HG03108 (cell line): ENCODE data around the gene MISP.

Source experiments
- ATAC-seq: cut with Tn5 transposase; IDR thresholded peaks from one replicate; pipeline ENCODE4 v1.9.1; 2021; ENCODE audit warnings: moderate library complexity; ENCODE audit not compliant: unreplicated experiment

The MISP gene

DNA sequence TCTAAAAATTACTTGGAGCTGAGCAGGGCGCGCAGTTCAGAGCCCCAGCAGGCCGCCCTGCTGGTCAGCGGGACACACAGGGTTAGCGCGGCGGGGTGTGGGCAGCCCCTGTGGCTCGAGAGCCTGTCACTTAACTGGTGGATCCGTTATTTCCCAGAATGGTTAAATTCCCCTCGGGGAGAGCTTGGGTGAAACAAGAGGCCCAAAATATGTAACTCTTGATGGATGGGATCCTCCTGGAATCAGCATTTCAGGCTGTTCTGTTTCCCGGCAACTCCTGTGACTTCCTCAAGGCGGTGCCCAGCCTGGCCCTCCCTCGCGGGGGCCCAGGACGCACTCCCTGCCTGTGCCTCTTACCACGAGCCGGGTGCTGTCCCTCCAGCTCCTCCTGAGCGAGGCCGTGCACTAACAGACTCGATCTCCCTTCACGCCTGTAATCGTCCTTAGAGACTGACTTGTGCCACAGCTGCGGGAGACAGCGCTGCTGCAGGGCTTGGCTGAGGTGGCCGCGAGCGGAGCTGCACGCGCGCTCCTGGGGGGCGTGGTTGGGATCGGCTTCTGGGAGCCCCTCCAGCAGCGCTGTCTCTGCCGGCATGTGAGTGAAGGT, 56.0 kb downstream of the MISP start:
- ATAC-seq = no peak

DNA sequence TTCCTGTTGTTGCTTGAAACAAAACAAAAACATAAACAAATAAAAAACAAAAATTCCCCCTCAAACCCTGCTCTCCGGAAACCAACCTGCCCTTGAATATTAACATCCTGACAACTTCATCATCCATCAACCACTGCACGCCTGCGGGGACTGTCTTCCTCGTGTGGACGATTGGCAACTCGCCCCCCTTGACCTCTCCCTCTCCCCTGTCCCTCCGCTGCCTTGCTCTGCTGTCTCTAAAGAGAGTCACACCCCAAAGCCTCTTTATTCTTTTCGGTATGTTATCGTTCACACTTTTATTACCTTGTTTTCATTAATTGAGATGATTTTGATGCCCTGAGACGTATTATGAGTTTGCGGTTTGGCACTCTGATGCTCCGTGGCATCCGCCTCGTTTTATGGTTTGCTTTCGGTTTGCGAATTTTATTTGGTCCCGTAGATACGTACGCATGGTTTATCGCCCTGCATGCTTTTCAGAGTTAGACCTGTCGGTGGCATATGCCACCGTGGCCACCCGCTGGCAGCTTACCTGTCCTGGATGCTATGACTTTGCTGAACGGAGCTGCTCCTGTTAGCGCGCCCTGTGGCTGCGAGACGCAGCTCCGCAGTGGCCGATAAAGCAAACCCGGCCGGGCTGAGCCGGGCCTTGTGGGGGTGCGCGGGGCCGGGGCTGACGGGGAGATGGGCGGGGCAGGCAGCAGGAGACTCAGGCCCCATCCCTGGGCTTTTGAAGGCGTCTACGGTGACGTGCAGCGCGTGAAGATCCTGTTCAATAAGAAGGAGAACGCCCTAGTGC, 56.9 kb downstream of the MISP start:
- no peak for ATAC-seq

GRCh38 chr19:808423-808775, 57.5 kb downstream of the MISP start:
- no peak for ATAC-seq

- ATAC-seq = no peak
These were observed 59.4 kb downstream of the MISP start for GRCh38 chr19:810077-810855.

- ATAC-seq = no peak
These were observed 60.1 kb downstream of the MISP start for GRCh38 chr19:810883-811489.

GRCh38 chr19:811506-812048, 60.7 kb downstream of the MISP start:
- no peak for ATAC-seq

GRCh38 chr19:812049-812746, 61.3 kb downstream of the MISP start:
- no peak for ATAC-seq

- ATAC-seq = no peak
These were observed 61.9 kb downstream of the MISP start for GRCh38 chr19:812747-813218.

DNA sequence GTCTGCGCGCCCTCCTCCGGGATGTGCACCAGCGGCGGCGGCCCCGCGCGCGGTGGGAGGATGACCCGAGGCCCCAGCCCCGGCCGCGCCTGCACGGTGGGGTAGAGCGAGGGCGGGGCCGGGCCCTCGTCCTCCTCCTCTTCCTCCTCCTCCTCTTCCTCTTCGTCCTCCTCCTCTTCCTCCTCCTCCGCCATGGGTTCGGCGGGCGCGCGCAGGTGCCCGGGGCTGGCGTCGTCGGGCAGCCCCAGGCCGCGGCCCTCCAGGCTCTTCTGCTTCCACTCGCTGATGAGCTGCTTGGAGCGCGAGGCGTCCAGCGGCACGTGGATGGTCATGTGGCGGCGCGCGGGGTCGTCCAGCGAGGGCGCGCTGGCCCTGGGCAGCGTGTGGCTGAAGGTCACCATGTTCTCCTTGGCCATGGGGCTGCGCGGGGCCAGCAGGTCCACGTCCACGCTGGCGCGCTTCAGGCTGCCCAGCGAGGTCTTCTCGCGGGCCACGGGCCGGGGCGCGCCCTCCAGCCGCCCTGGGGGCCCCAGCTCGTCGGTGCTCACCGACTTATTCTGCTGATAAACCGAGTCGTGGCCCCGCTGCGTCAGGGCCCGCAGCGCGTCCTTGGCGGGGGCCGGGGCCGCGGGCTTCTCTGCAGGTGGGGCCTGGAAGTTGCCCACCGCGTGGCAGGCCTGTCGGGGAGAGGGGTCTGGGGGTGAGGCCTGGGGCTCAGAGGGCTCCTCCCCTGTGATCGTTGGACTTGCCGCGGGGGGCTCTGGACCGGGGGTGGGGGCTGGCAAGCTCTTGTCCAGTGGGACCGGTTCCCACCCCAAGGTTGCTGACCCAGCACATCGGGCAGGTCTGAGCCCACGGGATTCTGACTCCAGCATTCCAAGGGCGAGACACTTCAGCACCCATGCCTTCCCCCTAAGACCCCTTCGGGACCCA, 62.6 kb downstream of the MISP start:
- no peak for ATAC-seq
